ENCODE results near the gene RFX3. TPM values are rescaled to one million over a fixed set of nuclear protein-coding genes. Genes with fewer than 3 reads are reported as not detected.

RFX3 gene
- total RNA-seq, 2 experiments from 2014 or later = 6.8 to 9.0 TPM

DNA sequence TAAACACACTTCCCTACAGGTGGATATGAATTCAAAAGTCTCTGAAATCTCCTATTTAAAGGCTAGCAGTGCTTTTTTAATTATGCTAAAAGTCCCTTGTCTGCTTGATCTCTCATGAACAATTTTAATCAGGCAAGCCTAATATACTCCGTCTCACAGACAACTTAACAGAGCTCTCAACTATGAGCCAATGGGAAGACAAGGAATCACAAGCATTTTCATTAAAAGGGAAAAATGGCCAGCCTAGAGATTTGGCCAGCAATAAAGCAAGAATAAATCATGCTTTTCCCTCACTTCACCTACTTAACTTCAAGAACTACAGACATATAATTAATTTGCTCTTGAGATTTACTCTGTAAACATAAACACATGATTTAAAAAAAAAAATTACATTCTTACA is 78.0 kb downstream of the RFX3 start:
- CTCF ChIA-PET = no interaction called here
- ATAC-seq (no peak), DNase-seq (no peak)
- Mint-ChIP-seq H3K9me3 (ENCODE audit: insufficient read depth) (no peaks in the 10 kb centered on the region), H3K27me3 (ENCODE audit: low read depth) (no peaks in the 10 kb centered on the region), H3K4me1 (ENCODE audit: low read depth) (no peaks in the 10 kb centered on the region), H3K36me3 (ENCODE audit: low read depth) (no peaks in the 10 kb centered on the region), H3K27ac (no peak overlapping the region), H3K4me3 (no peak overlapping the region)
- POLR2A ChIA-PET = no interaction called here

DNA sequence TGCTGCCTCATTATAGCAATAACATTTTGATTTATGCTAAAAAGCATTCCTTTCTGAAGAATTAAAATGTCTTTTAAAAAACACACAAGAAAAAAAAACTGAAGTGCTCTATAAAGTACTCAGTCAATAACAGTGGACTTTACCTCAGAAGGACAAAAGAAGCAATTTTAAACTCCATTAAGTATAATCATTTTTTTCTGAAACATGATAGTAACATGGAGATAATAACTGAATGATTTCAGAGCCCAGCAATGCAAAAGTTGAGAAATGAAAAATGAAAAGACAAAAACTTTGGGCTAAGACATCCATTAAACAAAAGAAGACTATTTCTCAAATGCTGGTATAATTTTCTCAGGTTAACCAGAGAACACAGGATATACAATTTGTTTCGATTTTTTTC is 78.7 kb downstream of the RFX3 start:
- ChIA-PET POLR2A (no interaction called here), CTCF (no interaction called here)
- ATAC-seq = no peak
- no peaks in the 10 kb centered on the region for H3K27me3 Mint-ChIP-seq (ENCODE audit: low read depth)
- H3K27ac Mint-ChIP-seq = no peak overlapping the region
- H3K9me3 Mint-ChIP-seq (ENCODE audit: insufficient read depth) = no peaks in the 10 kb centered on the region
- no peak overlapping the region for H3K4me3 Mint-ChIP-seq
- no peak for DNase-seq
- H3K36me3 Mint-ChIP-seq (ENCODE audit: low read depth) = no peaks in the 10 kb centered on the region
- no peaks in the 10 kb centered on the region for H3K4me1 Mint-ChIP-seq (ENCODE audit: low read depth)

- no peak for ATAC-seq
- Mint-ChIP-seq H3K27ac (no peak overlapping the region), H3K27me3 (ENCODE audit: low read depth) (no peaks in the 10 kb centered on the region), H3K4me3 (no peak overlapping the region), H3K36me3 (ENCODE audit: low read depth) (no peaks in the 10 kb centered on the region), H3K9me3 (ENCODE audit: insufficient read depth) (no peaks in the 10 kb centered on the region), H3K4me1 (ENCODE audit: low read depth) (peaks cover 1% of the 10 kb centered on the region)
- CTCF ChIA-PET = no interaction called here
- no peak for DNase-seq
- POLR2A ChIA-PET = no interaction called here
Measured at GRCh38 chr9:3446313-3446712, 79.5 kb downstream of the RFX3 start.

DNA sequence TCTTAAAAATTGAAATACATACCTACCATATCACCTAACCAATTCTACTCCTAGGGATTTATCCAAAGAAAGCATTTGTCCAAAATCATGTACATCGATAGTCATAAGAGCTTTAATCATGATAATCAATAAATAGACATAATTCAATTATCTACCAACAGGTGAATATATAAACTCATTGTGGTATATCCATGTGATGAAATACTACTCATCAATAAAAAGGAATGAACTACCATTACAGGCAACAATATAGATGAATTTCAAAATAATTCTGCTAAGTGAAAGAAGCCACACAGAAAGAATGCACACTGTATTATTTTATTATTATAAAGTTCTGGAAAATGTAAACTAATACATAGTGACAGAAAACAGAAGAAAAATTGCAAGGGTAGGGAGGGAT is 81.8 kb downstream of the RFX3 start:
- Mint-ChIP-seq H3K9me3 (ENCODE audit: insufficient read depth) (no peaks in the 10 kb centered on the region), H3K4me1 (ENCODE audit: low read depth) (peaks cover 2% of the 10 kb centered on the region), H3K27ac (no peak overlapping the region), H3K27me3 (ENCODE audit: low read depth) (no peaks in the 10 kb centered on the region), H3K4me3 (no peak overlapping the region), H3K36me3 (ENCODE audit: low read depth) (no peaks in the 10 kb centered on the region)
- DNase-seq = no peak
- POLR2A ChIA-PET = no interaction called here
- no peak for ATAC-seq
- CTCF ChIA-PET = interaction anchor here (1.5 kb wide), 1 partner anchor 203 kb away, joined by 6 read pairs; no protein-coding TSS in a partner anchor

DNA sequence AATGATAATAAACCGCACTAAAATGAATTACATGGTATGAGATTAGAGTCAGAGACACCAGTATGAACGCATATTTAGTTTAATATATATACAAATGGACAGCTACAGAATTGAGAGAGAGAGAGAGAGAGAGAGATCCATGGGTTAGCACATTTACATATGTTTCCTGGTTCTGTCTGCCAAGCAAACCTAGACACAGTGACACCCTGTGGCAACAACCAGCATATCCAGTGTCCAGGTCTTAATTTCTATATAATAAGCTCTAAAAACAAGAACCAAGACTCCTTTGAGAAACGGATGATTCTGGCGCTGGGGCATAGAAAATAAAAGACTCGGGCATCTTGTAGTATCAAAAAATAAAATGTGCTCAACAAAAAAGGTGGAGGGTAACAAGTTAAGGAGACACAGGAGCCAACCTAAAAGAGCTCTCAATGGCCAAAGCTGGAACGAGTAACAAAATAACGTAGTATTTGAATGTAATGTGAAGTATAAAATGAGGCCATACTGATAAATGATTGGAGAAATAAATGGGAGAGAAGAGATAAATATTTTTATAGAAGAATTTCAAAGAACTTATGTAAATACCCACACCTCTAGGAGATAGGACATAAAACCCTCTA is 84.5 kb downstream of the RFX3 start:
- H3K36me3 Mint-ChIP-seq (ENCODE audit: low read depth) = no peaks in the 10 kb centered on the region
- H3K9me3 Mint-ChIP-seq (ENCODE audit: insufficient read depth) = no peaks in the 10 kb centered on the region
- H3K4me3 Mint-ChIP-seq = no peak overlapping the region
- ATAC-seq (peak; percentile 74), DNase-seq (peak; percentile 61)
- ChIA-PET CTCF (interaction anchor here (0.6 to 6.8 kb wide), 45 partner anchors 9 to 625 kb away, joined by 3 to 106 read pairs (median 4); no protein-coding TSS in a partner anchor), POLR2A (no interaction called here)
- H3K27ac Mint-ChIP-seq = no peak overlapping the region
- H3K27me3 Mint-ChIP-seq (ENCODE audit: low read depth) = no peaks in the 10 kb centered on the region
- peaks cover 2% of the 10 kb centered on the region for H3K4me1 Mint-ChIP-seq (ENCODE audit: low read depth)

GRCh38 chr9:3436629-3437420 is 89.0 kb downstream of the RFX3 start:
- CTCF ChIA-PET = interaction anchor here (1.2 to 6.8 kb wide), 2 partner anchors 31 to 196 kb away, joined by 3 to 106 read pairs; no protein-coding TSS in a partner anchor
- POLR2A ChIA-PET = no interaction called here
- Mint-ChIP-seq H3K27me3 (ENCODE audit: low read depth) (no peaks in the 10 kb centered on the region), H3K27ac (no peak overlapping the region), H3K36me3 (ENCODE audit: low read depth) (no peaks in the 10 kb centered on the region), H3K4me3 (no peak overlapping the region), H3K9me3 (ENCODE audit: insufficient read depth) (no peaks in the 10 kb centered on the region), H3K4me1 (ENCODE audit: low read depth) (peaks cover 2% of the 10 kb centered on the region)
- ATAC-seq (no peak), DNase-seq (no peak)

DNA sequence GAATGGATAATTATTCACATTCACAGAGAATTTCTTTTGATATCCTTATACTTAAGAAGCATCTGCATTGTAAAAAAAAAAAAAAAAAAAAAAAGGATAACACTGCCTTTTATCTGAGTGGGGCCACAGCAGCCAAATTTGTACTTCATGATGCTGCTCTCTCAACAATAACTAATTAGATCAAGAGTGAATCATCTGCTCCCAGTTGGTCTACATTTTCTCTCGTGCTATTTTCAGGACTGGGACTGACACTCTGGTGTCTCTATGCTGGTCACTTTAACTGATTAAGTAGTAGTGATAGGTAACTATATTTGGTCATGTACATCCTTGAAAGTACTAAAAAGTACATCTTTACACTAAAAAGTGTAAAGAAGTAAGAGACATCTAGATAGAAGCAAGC is 90.1 kb downstream of the RFX3 start:
- Mint-ChIP-seq H3K9me3 (ENCODE audit: insufficient read depth) (no peaks in the 10 kb centered on the region), H3K27me3 (ENCODE audit: low read depth) (no peaks in the 10 kb centered on the region), H3K4me3 (no peak overlapping the region), H3K27ac (no peak overlapping the region), H3K4me1 (ENCODE audit: low read depth) (no peaks in the 10 kb centered on the region), H3K36me3 (ENCODE audit: low read depth) (no peaks in the 10 kb centered on the region)
- DNase-seq (no peak), ATAC-seq (no peak)
- ChIA-PET CTCF (interaction anchor here (1.2 kb wide), 1 partner anchor 30 kb away, joined by 3 read pairs; no protein-coding TSS in a partner anchor), POLR2A (no interaction called here)

- Mint-ChIP-seq H3K4me1 (ENCODE audit: low read depth) (no peaks in the 10 kb centered on the region), H3K27ac (no peak overlapping the region), H3K27me3 (ENCODE audit: low read depth) (no peaks in the 10 kb centered on the region), H3K9me3 (ENCODE audit: insufficient read depth) (no peaks in the 10 kb centered on the region), H3K4me3 (no peak overlapping the region), H3K36me3 (ENCODE audit: low read depth) (no peaks in the 10 kb centered on the region)
- ChIA-PET POLR2A (no interaction called here), CTCF (no interaction called here)
- DNase-seq = no peak
- no peak for ATAC-seq
Measured at GRCh38 chr9:3434594-3434993, 91.2 kb downstream of the RFX3 start.

DNA sequence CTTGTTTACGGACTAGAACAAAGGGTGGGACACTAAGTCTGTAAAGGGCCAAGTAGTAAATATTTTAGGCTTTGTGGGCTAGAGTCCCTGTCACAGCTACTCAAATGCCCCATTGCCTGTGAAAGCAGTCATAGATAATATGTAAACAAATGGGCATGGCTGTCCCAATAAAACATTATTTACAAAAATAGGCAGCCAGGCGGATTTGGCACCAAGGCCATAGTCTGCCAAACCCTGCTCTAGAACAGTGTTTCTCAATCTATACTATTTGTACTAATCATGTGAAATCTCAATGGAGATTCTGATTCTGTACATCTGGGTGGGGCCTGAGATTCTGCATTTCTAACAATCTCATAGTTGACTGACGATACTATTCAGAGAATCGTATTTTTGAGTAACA is 92.0 kb downstream of the RFX3 start:
- H3K36me3 Mint-ChIP-seq (ENCODE audit: low read depth) = no peaks in the 10 kb centered on the region
- H3K9me3 Mint-ChIP-seq (ENCODE audit: insufficient read depth) = no peaks in the 10 kb centered on the region
- ATAC-seq (no peak), DNase-seq (no peak)
- POLR2A ChIA-PET = interaction anchor here (0.5 kb wide), 1 partner anchor 24 kb away, joined by 3 read pairs; no protein-coding TSS in a partner anchor
- H3K27ac Mint-ChIP-seq = no peak overlapping the region
- CTCF ChIA-PET = interaction anchor here (1.0 to 1.4 kb wide), 2 partner anchors 28 to 576 kb away, joined by 3 read pairs; no protein-coding TSS in a partner anchor
- H3K4me1 Mint-ChIP-seq (ENCODE audit: low read depth) = no peaks in the 10 kb centered on the region
- no peaks in the 10 kb centered on the region for H3K27me3 Mint-ChIP-seq (ENCODE audit: low read depth)
- no peak overlapping the region for H3K4me3 Mint-ChIP-seq

DNA sequence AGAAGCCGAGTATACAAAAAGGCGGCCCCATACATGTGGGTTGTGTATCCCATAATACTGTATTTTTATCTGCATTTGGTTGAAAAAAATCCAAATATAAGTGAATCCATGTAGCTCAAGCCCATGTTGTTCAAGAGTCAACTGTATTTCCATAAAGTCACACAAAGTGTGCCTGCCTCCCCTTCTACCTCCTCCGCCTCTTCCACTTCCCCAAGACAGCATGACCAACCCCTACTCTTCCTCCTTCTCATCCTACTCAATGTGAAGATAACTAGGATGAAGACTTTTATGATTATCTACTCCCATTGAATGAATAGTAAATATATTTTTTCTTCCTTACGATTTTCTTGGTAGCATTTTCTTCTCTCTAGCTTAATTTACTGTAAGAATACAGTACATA is 92.7 kb downstream of the RFX3 start:
- CTCF ChIA-PET = interaction anchor here (0.9 to 1.9 kb wide), 4 partner anchors 8 to 575 kb away, joined by 3 to 7 read pairs (median 3); no protein-coding TSS in a partner anchor

GRCh38 chr9:3431890-3432289 is 93.9 kb downstream of the RFX3 start:
- Mint-ChIP-seq H3K9me3 (ENCODE audit: insufficient read depth) (no peaks in the 10 kb centered on the region), H3K27me3 (ENCODE audit: low read depth) (no peaks in the 10 kb centered on the region), H3K4me1 (ENCODE audit: low read depth) (no peaks in the 10 kb centered on the region), H3K4me3 (no peak overlapping the region), H3K27ac (no peak overlapping the region), H3K36me3 (ENCODE audit: low read depth) (no peaks in the 10 kb centered on the region)
- no peak for ATAC-seq
- DNase-seq = no peak
- POLR2A ChIA-PET = no interaction called here
- CTCF ChIA-PET = interaction anchor here (1.9 kb wide), 1 partner anchor 9 kb away, joined by 7 read pairs; no protein-coding TSS in a partner anchor

More for the DNA sequence above, 92.7 kb downstream of the RFX3 start:
- H3K36me3 Mint-ChIP-seq (ENCODE audit: low read depth) = no peaks in the 10 kb centered on the region
- POLR2A ChIA-PET = interaction anchor here (0.5 kb wide), 1 partner anchor 23 kb away, joined by 3 read pairs; no protein-coding TSS in a partner anchor
- DNase-seq (no peak), ATAC-seq (no peak)
- no peaks in the 10 kb centered on the region for H3K4me1 Mint-ChIP-seq (ENCODE audit: low read depth)
- H3K27ac Mint-ChIP-seq = no peak overlapping the region
- H3K9me3 Mint-ChIP-seq (ENCODE audit: insufficient read depth) = no peaks in the 10 kb centered on the region
- H3K27me3 Mint-ChIP-seq (ENCODE audit: low read depth) = no peaks in the 10 kb centered on the region
- no peak overlapping the region for H3K4me3 Mint-ChIP-seq

DNA sequence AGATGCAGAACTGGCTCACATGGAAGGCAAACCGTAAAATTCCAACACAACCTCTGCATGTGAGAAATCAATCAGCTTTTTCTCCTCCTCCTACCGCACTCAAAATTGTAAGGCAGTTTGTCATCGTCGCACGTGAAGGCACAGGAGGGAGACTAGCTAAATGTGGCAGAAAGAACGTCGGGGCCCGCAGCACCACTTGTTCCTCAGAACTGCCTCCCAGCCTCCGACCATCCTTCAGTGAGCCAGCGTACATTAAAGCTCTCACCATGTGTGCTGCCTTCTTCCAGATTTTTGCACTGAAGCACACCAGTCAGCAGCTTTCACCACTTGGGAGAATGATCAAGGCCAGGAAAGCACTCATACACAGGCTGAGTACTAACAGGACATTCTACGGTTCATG is 105.9 kb downstream of the RFX3 start:
- Mint-ChIP-seq H3K36me3 (ENCODE audit: low read depth) (no peaks in the 10 kb centered on the region), H3K9me3 (ENCODE audit: insufficient read depth) (no peaks in the 10 kb centered on the region), H3K4me1 (ENCODE audit: low read depth) (no peaks in the 10 kb centered on the region), H3K4me3 (no peak overlapping the region), H3K27me3 (ENCODE audit: low read depth) (no peaks in the 10 kb centered on the region), H3K27ac (no peak overlapping the region)
- POLR2A ChIA-PET = no interaction called here
- DNase-seq = no peak
- CTCF ChIA-PET = no interaction called here
- no peak for ATAC-seq

All from activated CD8-positive, alpha-beta T cell treated with anti-CD3 and anti-CD28 coated beads, Interleukin-2, amount 10 ng/mL, durations not matched to agents 7 days and 5 days (primary cell).